Body of pancreas (tissue), 4 donors: ENCODE results near the gene PDCD1. TPM values are rescaled to one million over a fixed set of nuclear protein-coding genes. Genes with fewer than 3 reads are reported as not detected.
"Not testable (repeated sequence)": the region's sequence is repeated elsewhere in the genome, so short reads cannot be mapped to it uniquely, and the experiment has no call there.

Source experiments
- ATAC-seq: fragments of 150-250 bp; one replicate; pipeline ENCODE4 v1.9.1; 2016
- DNase-seq, 4 donors: peaks; one replicate each; pipeline ENCODE4 v3.0.0-alpha.2; 2019
- H3K27ac ChIP-seq, 4 donors: fragments of 200-600 bp; sonication (generic); 1 replicate in 3 of 4; 2 replicates in 1 of 4; pipeline versions ENCODE4 v1.5.1 to v1.6.1; 2016 to 2019; ENCODE audit warnings: mild to moderate bottlenecking in 1 of 4, mixed read lengths in 1 of 4, moderate library complexity in 1 of 4
- H3K27me3 ChIP-seq, 2 donors: fragments of 200-600 bp; sonication (generic); one replicate each; pipeline ENCODE4 v1.6.0; 2016; ENCODE audit warnings: mild to moderate bottlenecking in 1 of 2
- H3K36me3 ChIP-seq, 2 donors: fragments of 200-600 bp; sonication (generic); replicated peaks in 1 of 2; 2 replicates each; pipeline ENCODE4 v1.5.1; 2016; ENCODE audit warnings: low read depth in 2 of 2; ENCODE audit not compliant: insufficient read depth in 1 of 2
- H3K4me1 ChIP-seq: fragments of 200-600 bp; sonication (generic); one replicate; pipeline ENCODE4 v1.6.0; 2016
- H3K4me3 ChIP-seq, 2 donors: fragments of 200-600 bp; sonication (generic); 1 replicate in 1 of 2; 2 replicates in 1 of 2; pipeline ENCODE4 v1.5.1; 2016 to 2019
- H3K9me3 ChIP-seq, 3 donors: fragments of 200-600 bp; sonication (generic); 1 replicate in 2 of 3; 2 replicates in 1 of 3; pipeline ENCODE4 v1.5.1; 2016
- CTCF ChIP-seq, 7 experiments: fragments of 450-650 bp in 4 of 7; fragments of 200-600 bp in 3 of 7; sonication (generic) in 3 of 7; IDR thresholded peaks; one replicate each; pipeline ENCODE4 v1.5.1; 2016 to 2019; ENCODE audit warnings: antibody characterized with exemption in 7 of 7
- POLR2A ChIP-seq, 3 donors: fragments of 450-650 bp; IDR thresholded peaks; one replicate each; pipeline ENCODE4 v1.6.1; 2016; ENCODE audit warnings: antibody characterized with exemption in 3 of 3, mild to moderate bottlenecking in 2 of 3
- WGBS, 2 donors: methylation state at CpG; one replicate each; pipeline ENCODE4 v1.1.5; 2017; 5-methylcytosine and 5-hydroxymethylcytosine counted together
- intact Hi-C: fragments of 100-400 bp; cut with DNase I; formaldehyde crosslinking; loops from one replicate; pipeline ENCODE4 v1.15.1; 2023
- total RNA-seq, 2 donors: library from RNA; depleted of rRNA; stranded (reverse); fragments of >200 nt; gene quantifications; one replicate each; pipeline ENCODE4 v1.1.0, GENCODE V29; 2016

PDCD1 gene
- total RNA-seq, 2 donors from 2014 or later: 0.99 to 1.3 TPM

GRCh38 chr2:241804326-241805229 lies 54.1 kb downstream of the PDCD1 start:
- TF ChIP-seq CTCF (IDR thresholded peaks at IDR 0.05) (no peak), POLR2A (IDR thresholded peaks at IDR 0.05) (no peak)
- H3K9me3 ChIP-seq: no peaks in the 10 kb centered on the region
- no peak overlapping the region for H3K27ac ChIP-seq
- peaks cover 20% of the 10 kb centered on the region for H3K4me1 ChIP-seq
- H3K4me3 ChIP-seq: no peak overlapping the region
- no peaks in the 10 kb centered on the region for H3K36me3 ChIP-seq
- intact Hi-C loops: no loop called here
- DNase-seq: peak in 1 of 4 donors; percentile 10
- 12 to 36% methylated on average over 7 to 33 of the region's 35 CpGs for WGBS, 2 donors
- H3K27me3 ChIP-seq: peaks cover 0 to 18% of the 10 kb centered on the region in 2 donors
- ATAC-seq: no peak

DNA sequence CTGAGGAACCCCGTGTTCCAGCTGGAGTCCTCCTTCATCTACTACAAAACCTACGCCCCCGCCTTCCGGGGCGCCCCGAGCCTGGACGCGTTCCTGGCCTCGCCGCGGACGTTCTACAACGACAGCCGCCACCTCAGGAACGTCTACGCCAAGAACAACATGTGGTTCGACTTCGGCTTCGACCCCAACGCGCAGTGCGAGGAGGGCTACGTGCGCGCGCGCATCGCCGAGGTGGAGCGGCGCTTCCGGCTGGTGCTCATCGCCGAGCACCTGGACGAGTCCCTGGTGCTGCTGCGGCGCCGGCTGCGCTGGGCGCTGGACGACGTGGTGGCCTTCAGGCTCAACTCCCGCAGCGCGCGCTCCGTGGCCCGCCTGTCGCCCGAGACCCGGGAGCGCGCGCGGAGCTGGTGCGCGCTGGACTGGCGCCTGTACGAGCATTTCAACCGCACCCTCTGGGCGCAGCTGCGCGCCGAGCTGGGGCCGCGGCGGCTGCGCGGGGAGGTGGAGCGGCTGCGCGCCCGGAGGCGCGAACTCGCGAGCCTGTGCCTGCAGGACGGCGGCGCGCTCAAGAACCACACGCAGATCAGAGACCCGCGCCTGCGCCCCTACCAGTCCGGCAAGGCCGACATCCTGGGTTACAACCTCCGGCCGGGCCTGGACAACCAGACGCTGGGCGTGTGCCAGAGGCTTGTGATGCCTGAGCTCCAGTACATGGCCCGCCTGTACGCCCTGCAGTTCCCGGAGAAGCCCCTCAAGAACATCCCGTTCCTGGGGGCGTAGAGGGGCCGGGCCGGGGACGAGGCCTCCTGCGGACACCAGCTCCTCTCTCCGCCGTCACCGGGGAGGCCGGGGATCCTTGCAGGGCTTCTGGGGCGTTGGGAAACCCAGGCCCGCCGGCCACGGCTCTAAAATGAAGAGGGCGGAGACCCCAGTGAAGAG lies 55.0 kb downstream of the PDCD1 start:
- WGBS, 2 donors: 2 to 20% methylated on average over 3 to 82 of the region's 109 CpGs
- no peak overlapping the region for H3K4me3 ChIP-seq
- peaks cover 20% of the 10 kb centered on the region for H3K4me1 ChIP-seq
- H3K27ac ChIP-seq: no peak overlapping the region
- DNase-seq (peak in 3 of 4 donors; percentile 46 to 57 (median 55)), ATAC-seq (peak; percentile 57)
- no peaks in the 10 kb centered on the region for H3K36me3 ChIP-seq
- TF ChIP-seq CTCF (IDR thresholded peaks at IDR 0.05): no peak
- TF ChIP-seq POLR2A (IDR thresholded peaks at IDR 0.05): no peak
- intact Hi-C loops: no loop called here
- no peaks in the 10 kb centered on the region for H3K9me3 ChIP-seq
- H3K27me3 ChIP-seq: peaks cover 0 to 18% of the 10 kb centered on the region in 2 donors

- 43 to 68% methylated on average over 12 to 29 of the region's 32 CpGs for WGBS, 2 donors
- Histone ChIP-seq H3K9me3 (no peaks in the 10 kb centered on the region), H3K36me3 (no peaks in the 10 kb centered on the region), H3K27ac (no peak overlapping the region), H3K27me3 (peaks cover 0 to 18% of the 10 kb centered on the region in 2 donors), H3K4me3 (no peak overlapping the region), H3K4me1 (peaks cover 20% of the 10 kb centered on the region)
- intact Hi-C loops: no loop called here
- ATAC-seq (no peak), DNase-seq (peak in 1 of 4 donors; percentile 8)
- no peak for TF ChIP-seq POLR2A (IDR thresholded peaks at IDR 0.05)
- TF ChIP-seq CTCF (IDR thresholded peaks at IDR 0.05): no peak
Measured at GRCh38 chr2:241802421-241803318, 56.0 kb downstream of the PDCD1 start.

DNA sequence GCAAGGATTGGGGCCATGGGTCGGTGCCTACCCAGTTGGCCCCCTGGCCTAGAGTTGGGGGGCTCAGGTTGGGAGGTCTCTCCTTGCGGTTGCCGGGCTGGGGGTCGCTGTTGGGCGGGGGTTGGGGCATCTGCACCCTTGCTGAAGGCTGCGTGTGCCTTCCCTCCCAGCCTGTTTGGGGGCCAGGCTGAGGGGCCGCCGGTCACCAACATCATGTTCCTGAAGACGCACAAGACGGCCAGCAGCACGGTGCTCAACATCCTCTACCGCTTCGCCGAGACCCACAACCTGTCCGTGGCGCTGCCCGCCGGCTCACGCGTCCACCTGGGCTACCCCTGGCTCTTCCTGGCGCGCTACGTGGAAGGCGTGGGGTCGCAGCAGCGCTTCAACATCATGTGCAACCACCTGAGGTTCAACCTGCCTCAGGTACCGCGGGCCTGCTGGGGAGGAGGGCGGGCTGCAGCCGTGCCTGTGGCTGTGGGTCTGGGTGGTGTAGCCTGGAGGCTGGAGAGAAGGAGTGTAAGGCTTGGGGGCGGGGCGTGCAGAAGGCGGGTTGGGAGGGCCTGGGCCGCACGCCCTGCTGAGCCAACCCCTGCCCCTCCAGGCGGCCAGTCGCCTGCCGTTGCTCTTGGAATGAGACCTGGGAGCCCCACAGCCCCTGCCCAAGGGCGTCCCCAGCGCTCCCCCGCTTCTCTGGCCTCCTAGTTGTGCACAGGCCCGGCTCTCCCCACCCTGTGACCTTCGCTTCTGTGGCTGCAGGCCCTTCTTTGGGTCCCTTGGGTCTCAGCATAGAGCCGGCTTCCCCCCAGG lies 56.9 kb downstream of the PDCD1 start:
- TF ChIP-seq CTCF (IDR thresholded peaks at IDR 0.05) (no peak), POLR2A (IDR thresholded peaks at IDR 0.05) (no peak)
- DNase-seq (peak in 2 of 4 donors; percentile 6 to 9), ATAC-seq (no peak)
- Histone ChIP-seq H3K9me3 (no peaks in the 10 kb centered on the region), H3K4me3 (no peak overlapping the region), H3K27me3 (peaks cover 0 to 18% of the 10 kb centered on the region in 2 donors), H3K27ac (no peak overlapping the region), H3K36me3 (no peaks in the 10 kb centered on the region), H3K4me1 (peaks cover 20% of the 10 kb centered on the region)
- intact Hi-C loops: no loop called here
- 63 to 75% methylated on average over 34 to 36 of the region's 44 CpGs for WGBS, 2 donors

DNA sequence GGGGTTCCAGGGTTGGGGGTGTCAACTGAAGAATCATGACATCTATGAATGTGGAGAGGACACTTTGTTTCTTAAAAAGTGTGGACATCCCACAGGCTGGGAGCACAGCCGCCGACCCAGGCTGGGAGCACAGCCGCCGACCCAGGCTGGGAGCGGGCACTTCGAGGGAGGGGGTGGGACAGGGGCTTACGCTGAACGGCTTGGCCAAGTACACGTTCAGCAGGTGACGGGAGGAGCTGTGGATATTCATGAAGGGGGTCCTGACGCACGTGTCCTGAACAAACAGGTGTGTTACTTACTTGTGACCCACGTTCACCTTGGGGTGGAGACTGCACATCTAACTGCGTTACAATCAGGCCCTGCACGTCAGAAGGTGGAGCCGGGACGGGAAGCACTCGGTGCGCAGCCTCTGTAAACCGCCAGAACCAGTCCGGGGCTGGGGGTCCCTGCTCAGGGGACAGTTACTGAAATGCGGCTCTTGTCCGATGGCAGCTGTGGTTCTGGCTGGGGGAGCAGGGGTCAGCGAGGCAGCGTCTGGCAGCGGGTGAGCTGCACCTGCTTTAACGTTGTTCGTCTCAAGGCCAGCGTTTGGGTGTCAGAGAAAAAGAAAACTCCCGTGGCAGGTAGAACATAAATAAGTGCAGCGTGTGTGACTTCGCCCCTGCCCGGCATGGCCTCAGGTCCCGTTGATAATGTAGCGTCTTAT lies 58.3 kb downstream of the PDCD1 start:
- intact Hi-C loops, DNase-seq, H3K27ac ChIP-seq, H3K4me3 ChIP-seq, H3K36me3 ChIP-seq, ATAC-seq, H3K9me3 ChIP-seq: not testable (repeated sequence)
- peaks cover 20% of the 10 kb centered on the region for H3K4me1 ChIP-seq
- H3K27me3 ChIP-seq: peaks cover 0 to 18% of the 10 kb centered on the region in 2 donors
- WGBS, 2 donors: 45 to 46% methylated on average over 16 to 32 of the region's 35 CpGs
